ENCODE results near the gene ING2.
"Not testable (repeated sequence)": the region's sequence is repeated elsewhere in the genome, so short reads cannot be mapped to it uniquely, and the experiment has no call there.

ING2 gene

GRCh38 chr4:183504930-183505610 lies at the start of gene ING2:
Gene ING2, plus strand, starts transcription at chr4:183505058. Its CDS starts 138 bp downstream, at chr4:183505196.
- no peak for DNase-seq (ENCODE audit: low read depth)

- DNase-seq (ENCODE audit: low read depth) = no peak
Measured at GRCh38 chr4:183455431-183456195, 49.2 kb upstream of the ING2 start.

- no peak for DNase-seq (ENCODE audit: low read depth)
Measured at GRCh38 chr4:183458005-183458404, 46.9 kb upstream of the ING2 start.

GRCh38 chr4:183463903-183464619 lies 40.8 kb upstream of the ING2 start:
- not testable (repeated sequence) for DNase-seq (ENCODE audit: low read depth)

- not testable (repeated sequence) for DNase-seq (ENCODE audit: low read depth)
Measured at GRCh38 chr4:183465879-183466278, 39.0 kb upstream of the ING2 start.

- no peak for DNase-seq (ENCODE audit: low read depth)
Measured at GRCh38 chr4:183467246-183467645, 37.6 kb upstream of the ING2 start.

GRCh38 chr4:183468210-183469095 lies 36.4 kb upstream of the ING2 start:
- DNase-seq (ENCODE audit: low read depth) = no peak

- DNase-seq (ENCODE audit: low read depth) = no peak
Measured at GRCh38 chr4:183469285-183469684, 35.6 kb upstream of the ING2 start.

- peak; percentile 24 for DNase-seq (ENCODE audit: low read depth)
Measured at GRCh38 chr4:183469936-183470335, 34.9 kb upstream of the ING2 start.

- DNase-seq (ENCODE audit: low read depth) = no peak
Measured at GRCh38 chr4:183470821-183471220, 34.0 kb upstream of the ING2 start.

- DNase-seq (ENCODE audit: low read depth) = peak; percentile 37
Measured at GRCh38 chr4:183471946-183472708, 32.7 kb upstream of the ING2 start.

GRCh38 chr4:183478123-183478522 lies 26.7 kb upstream of the ING2 start:
- no peak for DNase-seq (ENCODE audit: low read depth)

- DNase-seq (ENCODE audit: low read depth) = no peak
Measured at GRCh38 chr4:183478926-183479325, 25.9 kb upstream of the ING2 start.

GRCh38 chr4:183482515-183483095 lies 22.3 kb upstream of the ING2 start:
- not testable (repeated sequence) for DNase-seq (ENCODE audit: low read depth)

- DNase-seq (ENCODE audit: low read depth) = no peak
Measured at GRCh38 chr4:183483997-183484396, 20.9 kb upstream of the ING2 start.

- DNase-seq (ENCODE audit: low read depth) = no peak
Measured at GRCh38 chr4:183485411-183486160, 19.3 kb upstream of the ING2 start.

GRCh38 chr4:183492791-183493222 lies 12.1 kb upstream of the ING2 start:
- peak; percentile 54 for DNase-seq (ENCODE audit: low read depth)

GRCh38 chr4:183493246-183493645 lies 11.6 kb upstream of the ING2 start:
- no peak for DNase-seq (ENCODE audit: low read depth)

- DNase-seq (ENCODE audit: low read depth) = no peak
Measured at GRCh38 chr4:183495184-183495583, 9.7 kb upstream of the ING2 start.

GRCh38 chr4:183499389-183499788 lies 5.5 kb upstream of the ING2 start:
- DNase-seq (ENCODE audit: low read depth) = no peak

Measured in HS-5 (cell line).